ENCODE measurements around the gene IL25.

IL25 gene

DNA sequence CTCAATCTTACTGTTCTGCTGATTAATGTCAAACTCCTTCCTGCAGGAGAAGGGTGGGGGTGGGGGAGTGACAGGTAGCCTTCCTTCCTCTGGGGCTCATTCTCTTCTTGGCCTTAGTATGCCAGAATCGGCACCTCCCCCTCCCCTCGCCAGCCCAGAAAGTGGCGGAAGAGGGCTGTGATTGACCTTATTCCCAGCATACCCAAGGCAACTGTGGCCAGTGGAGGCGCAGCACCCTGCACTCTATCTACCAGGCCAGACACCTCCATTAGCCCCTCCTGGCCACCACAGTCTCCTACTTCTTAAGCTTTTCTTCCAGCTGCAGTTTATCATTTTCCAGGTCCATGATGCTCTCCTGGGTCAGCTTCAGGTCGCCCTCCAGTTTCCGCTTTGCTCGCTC is 20.0 kb downstream of the IL25 start:
- DNase-seq, result no peak

DNA sequence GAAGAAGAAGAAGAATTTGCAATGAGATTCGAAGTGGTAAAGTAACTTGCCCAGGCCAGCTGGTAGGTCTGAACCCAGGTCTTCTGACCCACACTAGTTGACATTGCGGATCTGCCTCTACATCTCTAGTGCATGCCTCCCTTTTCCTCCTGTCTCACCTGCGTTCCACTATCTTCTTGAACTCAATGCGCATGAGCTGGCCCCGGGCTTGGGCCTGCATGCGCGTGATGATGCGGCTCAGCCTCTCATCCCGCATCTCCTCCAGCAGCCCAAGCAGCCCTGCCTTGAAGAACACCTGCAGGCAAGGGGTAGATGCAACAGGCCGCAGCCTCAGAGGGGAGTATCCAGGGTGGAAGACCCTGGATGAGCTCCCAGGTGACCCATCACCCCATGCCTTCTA is 23.5 kb downstream of the IL25 start:
- no peak for DNase-seq

DNA sequence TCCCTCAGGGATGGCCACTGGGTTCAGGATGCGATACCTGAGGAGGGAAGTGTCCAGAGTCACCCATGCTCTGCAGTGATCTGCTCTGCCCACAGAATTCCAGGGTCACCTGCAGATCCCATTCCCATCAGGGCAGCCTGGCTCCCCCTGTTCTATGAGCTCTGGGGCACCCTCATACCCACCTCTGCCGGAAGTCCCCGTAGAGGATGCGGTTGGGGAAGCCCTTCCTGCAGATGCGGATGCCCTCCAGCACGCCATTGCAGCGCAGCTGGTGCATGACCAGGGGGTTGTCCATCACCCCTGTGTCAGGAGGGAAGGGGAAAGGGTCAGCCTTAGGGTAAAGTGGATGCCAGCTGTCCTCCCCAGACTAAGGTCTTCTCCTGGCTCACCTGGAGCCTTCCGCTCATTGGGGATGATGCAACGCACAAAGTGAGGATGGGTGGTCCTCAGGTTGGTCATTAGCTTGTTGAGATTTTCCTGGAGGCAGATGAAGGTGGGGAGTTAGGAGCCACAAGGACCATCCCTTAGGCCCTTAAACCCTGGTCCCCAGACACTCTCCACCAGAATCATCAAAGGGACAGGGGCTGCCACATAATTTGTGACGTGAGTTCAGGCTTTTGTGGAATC is 24.3 kb downstream of the IL25 start:
- no peak for DNase-seq

DNA sequence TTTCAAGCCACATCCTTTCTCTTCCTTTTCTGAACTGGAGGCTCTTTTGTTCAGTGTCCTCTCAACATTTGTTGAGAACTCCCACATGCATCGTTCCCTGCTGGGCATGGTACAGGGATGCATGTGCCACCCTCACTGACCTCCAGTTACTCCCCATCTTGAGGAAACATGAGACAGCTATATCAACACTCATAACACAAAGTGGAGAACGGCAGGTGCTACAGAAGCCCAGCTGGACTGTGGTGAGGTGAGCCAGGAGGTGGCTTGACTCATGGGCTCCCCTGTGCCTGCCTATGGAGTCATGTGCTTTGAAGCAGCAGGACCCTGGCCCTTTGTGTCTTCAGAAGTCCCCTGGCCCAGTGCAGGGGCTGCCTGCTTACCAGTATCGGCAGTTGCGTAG is 25.7 kb downstream of the IL25 start:
- DNase-seq, result no peak

DNA sequence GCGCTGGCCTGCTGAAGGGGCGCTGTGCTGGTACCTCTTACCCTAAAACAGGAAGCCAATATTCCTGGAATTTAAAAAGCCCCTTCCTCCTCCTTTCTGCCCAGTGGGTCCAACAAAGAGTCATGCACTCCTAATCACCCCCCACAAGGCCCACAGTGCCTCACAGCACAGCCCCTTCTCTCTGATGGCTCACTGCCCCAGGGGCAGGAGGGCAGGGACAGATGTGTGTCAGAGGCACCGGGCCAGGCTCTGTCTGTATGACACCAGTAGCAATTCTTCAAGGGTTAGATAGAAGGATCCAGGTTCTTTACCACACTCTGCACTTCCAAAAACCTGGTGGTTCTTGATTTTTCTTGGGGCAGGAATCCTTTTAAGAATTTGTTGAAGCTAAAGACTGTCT is 26.5 kb downstream of the IL25 start:
- DNase-seq, result no peak

DNA sequence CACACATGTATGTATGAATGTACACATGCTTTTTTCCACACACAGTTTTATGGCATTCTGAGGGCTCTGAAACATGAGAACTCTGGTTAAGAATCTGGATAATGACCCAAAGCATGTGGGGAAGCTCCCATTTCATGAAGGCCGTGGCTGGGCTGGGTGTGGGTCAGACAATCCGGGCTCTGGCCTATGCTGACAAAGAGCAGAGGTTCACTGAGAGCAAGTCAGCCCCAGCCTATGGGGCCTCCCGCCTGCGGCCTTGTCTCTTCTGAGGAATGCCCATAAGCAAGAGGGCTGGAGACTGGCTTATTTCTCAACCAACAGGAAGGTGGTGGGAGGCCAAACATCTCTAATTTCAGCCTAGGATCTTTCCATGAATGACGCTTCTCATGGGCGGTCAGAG is 27.0 kb downstream of the IL25 start:
- peak in 3 of 4 experiments; percentile 4 to 16 (median 7) for DNase-seq

DNA sequence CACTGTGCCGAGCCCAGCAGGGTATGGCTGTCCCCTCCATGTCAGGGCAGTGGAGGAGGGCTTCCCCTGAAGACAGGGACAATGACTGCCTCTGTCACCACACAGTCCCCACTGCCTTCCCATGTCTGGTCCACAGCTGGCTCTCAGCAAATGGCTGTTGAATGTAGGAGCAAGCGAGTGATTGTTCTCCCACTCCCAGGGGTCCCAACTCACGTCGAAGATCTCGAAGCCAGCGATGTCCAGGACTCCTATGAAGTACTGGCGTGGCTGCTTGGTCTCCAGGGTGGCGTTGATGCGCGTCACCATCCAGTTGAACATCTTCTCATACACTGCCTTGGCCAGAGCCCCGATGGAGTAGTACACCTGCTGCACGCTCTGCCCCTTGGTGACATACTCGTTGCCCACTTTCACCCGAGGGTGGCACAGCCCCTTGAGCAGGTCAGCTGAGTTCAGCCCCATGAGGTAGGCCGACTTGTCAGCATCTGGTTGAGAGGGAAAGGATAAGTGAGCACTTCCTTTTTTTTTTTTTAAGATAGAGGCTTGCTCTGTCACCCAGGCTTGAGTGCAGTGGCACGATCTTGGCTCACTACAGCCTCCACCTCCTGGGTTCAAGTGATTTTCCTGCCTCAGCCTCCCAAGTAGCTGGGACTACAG is 28.0 kb downstream of the IL25 start:
- DNase-seq, result peak in 3 of 4 experiments; percentile 26 to 45 (median 30)

DNA sequence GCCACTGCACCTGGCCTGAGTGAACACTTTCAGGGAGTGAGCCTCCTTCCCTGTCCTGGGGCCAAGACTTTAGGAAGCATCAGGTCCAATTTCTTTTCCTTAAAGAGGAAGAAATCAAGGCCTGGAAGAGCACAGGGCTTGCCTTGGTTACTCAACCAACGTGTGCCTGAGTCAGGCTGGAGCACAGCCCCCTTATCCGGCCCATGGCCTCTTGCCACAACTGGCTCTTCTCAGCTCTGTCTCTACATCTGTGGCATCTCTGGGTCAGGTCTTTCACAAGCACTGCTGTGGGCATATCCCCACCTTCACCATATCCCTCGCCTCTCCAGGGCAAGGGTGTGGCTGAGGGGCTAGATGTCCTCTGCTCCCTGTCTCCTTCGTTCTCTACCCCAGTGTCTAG is 28.7 kb downstream of the IL25 start:
- DNase-seq, result peak; percentile 9 to 52 (median 48)

DNA sequence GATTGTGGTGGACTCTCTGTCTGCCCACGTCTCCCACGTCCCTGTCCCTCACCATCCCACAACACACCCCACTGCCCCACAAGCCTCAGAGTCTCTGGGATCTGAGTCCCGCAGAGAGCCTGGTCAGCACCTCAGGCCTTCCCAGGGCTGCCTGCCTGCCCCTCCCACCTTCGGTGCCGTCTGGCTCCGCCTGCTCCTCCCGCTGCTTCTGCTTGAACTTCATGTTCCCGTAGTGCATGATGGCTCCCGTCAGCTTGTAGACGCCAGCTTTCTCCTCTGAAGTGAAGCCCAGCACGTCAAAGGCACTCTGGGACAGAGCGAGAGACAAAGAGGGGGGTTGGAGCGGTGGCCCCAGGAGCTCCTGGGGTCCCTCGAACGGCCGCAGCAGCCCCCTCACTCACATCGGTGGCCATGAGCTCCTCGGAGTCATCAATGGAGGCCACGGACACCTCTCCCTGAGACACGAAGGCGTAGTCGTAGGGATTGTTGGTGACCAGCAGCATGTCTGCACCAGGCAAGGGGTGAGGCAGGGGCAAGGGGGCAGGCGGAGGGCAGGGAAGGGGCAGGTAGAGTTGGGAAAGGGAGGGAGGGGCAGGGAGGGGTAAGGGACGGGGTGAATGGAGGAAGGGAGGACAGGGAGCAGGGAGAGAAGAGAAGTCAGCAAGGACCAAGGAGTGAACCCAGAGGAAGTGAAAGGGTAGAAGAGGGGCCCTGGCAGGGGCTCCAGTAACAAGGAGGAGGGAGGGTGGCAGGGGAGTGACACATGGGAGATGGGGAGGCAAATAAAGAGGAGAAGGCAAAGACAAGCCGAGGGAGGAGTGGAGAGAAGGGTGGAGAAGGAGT is 29.9 kb downstream of the IL25 start:
- DNase-seq, result no peak

DNA sequence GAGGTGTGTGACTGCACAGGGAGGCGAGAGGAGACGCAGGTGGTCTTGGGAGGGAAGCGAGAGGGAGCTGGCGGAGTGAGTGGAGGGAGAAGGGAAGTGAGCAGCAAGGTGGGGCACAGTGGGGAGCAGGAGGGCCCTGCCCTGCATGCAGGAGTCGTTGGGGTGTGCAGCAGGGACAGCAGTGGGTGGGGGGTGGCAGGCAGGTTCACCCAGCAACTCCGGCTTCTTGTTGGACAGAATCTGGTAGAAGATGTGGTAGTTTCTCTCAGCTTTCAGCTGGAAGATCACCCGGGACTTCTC is 30.5 kb downstream of the IL25 start:
- no peak for DNase-seq

DNA sequence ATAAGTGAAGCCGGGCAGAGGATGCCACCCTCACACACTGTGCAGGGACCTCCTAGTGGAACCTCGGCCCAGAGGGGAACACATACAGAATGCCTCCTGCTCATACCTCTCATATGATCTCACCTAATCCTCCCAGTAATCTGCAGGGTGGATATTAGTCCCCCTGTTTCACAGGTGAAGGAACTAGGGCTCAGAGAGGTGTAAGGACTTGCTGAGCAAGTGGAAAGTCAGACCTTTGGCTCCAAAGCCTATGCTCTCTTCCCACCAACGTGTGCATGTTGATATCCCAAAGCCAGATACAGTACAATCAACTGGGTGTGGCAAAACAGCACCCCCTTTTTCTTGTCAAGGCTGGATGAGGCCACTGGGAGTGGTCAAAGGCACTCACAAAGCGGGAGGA is 31.3 kb downstream of the IL25 start:
- DNase-seq, result no peak

DNA sequence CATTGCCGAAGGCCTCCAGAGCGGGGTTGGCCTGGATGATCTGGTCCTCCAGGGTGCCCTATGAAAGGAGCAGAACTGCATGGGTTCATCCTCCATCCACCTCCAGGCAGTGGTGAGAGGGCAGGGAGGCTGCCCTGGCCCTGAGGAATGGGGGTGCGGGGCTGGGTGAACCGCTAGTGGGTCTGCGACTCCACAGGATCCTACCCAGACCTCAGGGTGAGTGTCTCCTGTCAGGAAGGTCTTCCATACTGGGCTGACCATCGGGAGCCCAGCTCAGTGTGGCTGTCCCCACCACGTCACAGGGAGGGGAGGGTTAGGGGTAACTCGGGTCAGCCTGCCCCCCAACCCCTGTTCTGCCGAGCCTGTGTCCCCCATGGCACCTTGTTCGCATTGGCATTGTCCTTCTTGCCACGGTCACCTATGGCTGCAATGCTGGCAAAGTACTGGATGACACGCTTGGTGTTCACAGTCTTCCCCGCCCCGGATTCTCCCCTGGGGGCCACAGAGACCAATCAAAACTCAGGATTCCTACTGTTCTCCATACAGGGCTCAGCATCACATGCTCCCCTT is 31.8 kb downstream of the IL25 start:
- DNase-seq, result no peak

DNA sequence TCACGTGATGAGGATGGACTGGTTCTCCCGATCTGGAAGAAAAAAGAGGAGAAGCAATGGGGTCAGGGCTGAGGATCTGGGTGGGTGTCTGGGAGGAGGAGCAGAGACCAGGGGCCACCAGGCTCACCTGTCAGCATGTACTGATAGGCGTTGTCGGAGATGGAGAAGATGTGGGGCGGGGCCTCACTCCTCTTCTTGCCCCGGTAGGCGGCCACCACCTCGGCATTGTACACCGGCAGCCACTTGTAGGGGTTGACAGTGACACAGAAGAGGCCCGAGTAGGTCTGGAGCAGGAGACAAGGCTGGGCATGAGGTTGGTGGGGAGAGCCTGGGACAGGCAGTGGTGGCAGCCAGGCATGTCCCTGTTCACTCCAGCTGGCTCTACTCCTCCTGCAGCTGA is 32.5 kb downstream of the IL25 start:
- no peak for DNase-seq

DNA sequence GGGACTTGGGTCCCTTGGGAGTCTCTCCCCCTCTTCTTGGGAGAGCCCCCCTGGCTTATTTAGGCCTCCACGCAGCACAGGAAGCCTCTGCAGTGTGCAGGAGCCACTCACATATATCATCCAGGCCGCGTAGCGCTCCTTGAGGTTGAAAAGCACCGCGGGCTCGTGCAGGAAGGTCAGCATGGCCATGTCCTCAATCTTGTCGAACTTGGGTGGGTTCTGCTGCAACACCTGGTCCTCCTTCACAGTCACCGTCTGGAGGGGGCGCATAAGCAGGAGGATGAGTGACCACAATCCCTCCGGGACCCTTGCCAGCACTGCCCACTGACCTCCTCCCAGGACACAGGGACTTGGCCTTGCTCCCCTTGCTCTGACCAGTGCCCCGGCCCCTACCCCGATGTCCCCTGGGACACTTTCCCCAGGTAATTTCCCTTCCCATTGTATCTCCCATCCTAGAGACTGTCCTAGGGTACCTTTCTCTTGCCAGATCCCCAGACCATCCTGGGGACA is 33.0 kb downstream of the IL25 start:
- DNase-seq, result no peak

DNA sequence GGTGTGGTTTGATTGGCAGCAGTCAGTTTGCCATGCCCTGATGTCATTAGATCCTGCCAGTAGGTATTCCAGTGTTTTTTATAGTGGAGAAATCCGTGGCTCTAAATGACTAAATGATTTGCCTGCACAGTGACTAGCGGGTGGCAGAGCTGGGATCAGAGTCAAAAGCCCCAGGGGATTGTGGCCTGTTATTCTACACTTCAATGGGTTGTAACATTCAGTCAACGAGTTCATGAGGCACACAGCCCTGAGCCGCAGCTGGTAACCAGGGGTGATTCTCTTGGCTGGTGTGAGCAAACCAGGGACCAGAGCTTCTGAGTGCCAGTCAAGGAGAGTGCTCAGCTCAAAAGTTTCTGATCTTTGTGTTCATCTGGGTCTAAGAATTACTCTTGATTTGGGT is 33.6 kb downstream of the IL25 start:
- DNase-seq, result no peak

DNA sequence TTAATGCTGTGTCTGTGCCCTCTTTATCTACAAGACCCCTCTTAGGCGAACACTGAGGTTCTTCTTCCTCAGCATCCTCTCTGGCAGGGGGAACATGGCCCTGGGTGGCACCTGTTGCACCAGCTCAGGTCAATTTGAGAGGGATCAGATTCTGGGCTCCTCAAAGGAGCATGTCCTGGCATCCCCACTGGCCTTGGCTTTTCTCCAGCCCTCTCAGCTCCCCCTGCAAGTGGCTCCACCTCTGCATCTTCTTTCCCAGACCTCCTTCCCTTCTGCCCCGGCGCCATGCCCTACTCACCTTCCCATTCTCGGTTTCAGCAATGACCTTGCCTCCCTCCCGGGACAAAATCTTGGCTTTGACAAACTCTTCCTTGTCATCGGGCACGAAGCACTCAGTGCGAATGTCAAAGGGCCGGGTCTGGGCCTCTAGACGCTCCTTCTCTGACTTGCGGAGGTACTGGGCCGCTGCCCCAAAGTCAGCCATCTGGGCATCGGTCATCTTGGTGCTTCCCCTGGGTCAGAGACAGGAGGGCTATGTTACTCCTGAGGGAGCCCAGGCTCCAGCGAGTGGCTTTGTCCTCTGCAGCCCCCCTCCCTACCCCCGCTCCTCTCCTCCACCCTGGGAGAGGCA is 34.2 kb downstream of the IL25 start:
- DNase-seq, result no peak

DNA sequence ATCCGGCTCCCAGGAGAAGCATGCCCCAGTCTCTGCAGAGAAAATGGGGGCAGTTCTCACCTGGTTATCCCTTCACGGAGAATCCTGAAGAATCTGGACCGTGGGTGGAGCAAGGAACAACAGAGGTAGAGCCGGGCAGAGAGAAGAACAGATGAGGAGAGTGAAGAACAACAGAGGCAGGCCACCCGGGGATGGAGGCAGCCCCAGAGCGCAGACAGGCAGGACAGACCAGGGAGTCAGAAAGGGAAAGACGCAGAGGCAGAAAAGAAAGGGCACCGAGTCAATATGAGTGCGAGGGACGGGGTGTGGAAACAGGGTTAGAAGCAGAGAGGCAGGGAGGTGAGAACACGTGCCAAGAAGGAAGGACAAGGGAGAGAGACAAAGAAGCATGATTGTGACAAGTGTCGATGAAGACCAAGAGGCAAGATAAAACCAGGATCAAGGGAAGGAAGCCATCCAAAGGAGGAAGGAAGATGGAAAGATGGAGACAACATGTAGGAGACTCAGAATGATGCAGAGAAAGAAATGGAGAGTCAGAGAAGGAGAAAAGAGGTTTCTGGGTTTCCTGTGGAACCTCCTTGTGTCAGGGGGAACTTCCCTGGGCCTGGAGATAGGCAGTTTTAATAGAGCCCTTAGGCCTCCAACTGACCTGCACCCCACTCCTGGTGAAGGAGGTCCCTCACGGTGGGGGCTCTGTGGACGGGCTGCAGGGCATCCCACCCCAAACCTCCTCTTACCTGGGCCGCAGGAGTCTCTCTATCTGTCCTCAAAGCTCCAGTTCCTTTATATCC is 35.1 kb downstream of the IL25 start, which contains the start of gene MYH6:
Gene MYH6 (minus strand): TSS at position 758 of the 791 bp plus-strand sequence. CDS start 1,050 bp downstream, outside the sequence.
- DNase-seq, result no peak

DNA sequence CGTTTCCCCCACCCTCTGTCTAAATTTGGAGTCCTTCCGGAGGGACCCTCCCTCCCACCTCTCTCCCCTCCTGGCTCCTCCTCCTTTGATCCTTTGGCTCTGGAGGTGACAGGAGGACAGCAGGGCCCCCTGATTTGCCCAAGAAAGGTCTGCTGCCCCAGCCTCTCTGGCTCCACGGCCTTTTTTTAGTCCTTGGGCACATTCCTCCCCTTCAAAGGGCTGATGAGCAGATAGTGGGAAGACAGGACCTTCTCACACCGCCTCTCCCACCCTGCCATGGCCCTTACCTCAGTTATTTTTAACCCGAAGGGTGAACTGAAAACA is 35.7 kb downstream of the IL25 start:
- DNase-seq, result no peak

DNA sequence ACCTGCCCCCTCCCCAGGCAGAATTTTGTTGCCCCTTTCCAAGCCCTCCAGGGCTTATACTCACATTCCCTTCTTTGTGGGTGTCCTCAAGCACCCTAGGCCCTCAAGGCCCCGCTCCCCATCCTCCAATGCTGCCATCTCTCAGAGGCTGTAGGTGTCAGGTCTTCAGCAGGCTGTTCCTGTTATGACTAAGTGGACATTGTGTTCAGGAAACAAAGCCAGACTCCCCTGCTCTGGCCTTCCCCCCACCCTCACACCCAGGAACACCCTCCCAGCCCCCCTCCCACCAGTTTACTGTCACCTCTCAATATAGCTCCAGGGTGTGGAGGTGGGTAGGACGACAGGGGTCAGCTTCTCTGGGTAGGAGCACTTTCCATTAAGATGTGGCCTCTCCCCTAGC is 36.9 kb downstream of the IL25 start:
- DNase-seq, result no peak

DNA sequence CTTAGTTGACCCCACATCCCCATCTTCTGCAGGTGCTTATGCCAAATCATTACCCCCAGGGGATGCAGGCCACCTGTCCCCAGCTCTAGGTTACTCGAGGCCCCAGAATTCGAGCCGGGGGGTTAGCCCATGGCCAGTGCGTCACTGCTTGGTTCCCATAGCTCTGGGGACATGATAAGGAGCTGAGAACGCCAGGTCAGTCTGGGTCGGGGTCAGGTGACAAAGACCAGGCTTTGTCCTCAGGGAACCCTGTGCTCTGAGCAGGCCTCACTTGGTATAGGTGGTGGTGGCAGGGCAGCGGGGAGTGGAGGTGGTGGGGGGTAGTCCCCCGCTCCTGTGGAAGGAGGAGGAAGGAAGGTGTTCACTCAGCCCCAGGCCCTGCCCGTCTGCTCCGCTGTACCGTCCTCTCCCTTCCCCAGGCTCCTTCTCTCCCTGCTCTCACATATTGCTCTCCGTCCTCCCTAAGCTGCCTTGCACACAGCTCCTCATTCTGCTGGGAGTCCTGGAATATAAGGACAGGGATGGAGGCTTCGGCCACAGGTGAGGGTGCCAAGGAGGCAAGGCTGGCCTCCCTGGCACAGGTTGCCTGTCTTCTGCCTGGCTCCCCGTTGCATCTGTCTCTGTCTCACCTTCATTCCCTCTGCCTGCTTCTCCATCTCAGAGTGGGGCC is 37.5 kb downstream of the IL25 start:
- no peak for DNase-seq

Data from suppressor macrophage (primary cell).